NB4 (cell line): ENCODE data around the gene KCNG4.

Experiments
- DNase-seq: peaks from one replicate; pipeline ENCODE4 v3.0.0; 2010; ENCODE audit warnings: low read depth
- H3K4me3 ChIP-seq: one replicate; pipeline ENCODE4 v1.5.1; 2011; ENCODE audit warnings: mild to moderate bottlenecking, low read depth, low read length, moderate library complexity
- CTCF ChIP-seq: IDR thresholded peaks from one replicate; pipeline ENCODE4 v1.5.1; 2012; ENCODE audit warnings: low read depth, low read length
- MAX ChIP-seq: IDR thresholded peaks from 2 replicates; pipeline ENCODE4 v1.6.1; 2011; ENCODE audit warnings: low read depth, low read length
- MYC ChIP-seq: IDR thresholded peaks from 2 replicates; pipeline ENCODE4 v1.6.1; 2011; ENCODE audit warnings: low read depth, low read length
- POLR2A ChIP-seq: IDR thresholded peaks from 2 replicates; pipeline ENCODE4 v1.6.1; 2011; ENCODE audit warnings: mild to moderate bottlenecking; ENCODE audit not compliant: insufficient read length; ENCODE audit errors: extremely low read depth

Gene KCNG4

GRCh38 chr16:84275585-84276151 lies 35.9 kb upstream of the KCNG4 start:
- H3K4me3 ChIP-seq, result no peak overlapping the region
- no peak for DNase-seq
- TF ChIP-seq POLR2A (no peak), MYC (no peak), CTCF (no peak)

- no peak for TF ChIP-seq POLR2A
- TF ChIP-seq MAX, result no peak
- TF ChIP-seq CTCF, result no peak
- no peak for TF ChIP-seq MYC
- DNase-seq, result no peak
- H3K4me3 ChIP-seq, result no peak overlapping the region
Measured at GRCh38 chr16:84274515-84274914, 34.7 kb upstream of the KCNG4 start.

GRCh38 chr16:84272740-84273320 lies 33.0 kb upstream of the KCNG4 start:
- no peak for TF ChIP-seq CTCF
- no peak for TF ChIP-seq POLR2A
- TF ChIP-seq MYC, result no peak
- TF ChIP-seq MAX, result no peak

GRCh38 chr16:84271866-84272265 lies 32.1 kb upstream of the KCNG4 start:
- no peak for DNase-seq
- H3K4me3 ChIP-seq, result no peak overlapping the region
- no peak for TF ChIP-seq MAX
- TF ChIP-seq MYC, result no peak
- TF ChIP-seq CTCF, result no peak
- TF ChIP-seq POLR2A, result no peak

More at GRCh38 chr16:84272740-84273320, 33.0 kb upstream of the KCNG4 start:
- no peak overlapping the region for H3K4me3 ChIP-seq
- no peak for DNase-seq

DNA sequence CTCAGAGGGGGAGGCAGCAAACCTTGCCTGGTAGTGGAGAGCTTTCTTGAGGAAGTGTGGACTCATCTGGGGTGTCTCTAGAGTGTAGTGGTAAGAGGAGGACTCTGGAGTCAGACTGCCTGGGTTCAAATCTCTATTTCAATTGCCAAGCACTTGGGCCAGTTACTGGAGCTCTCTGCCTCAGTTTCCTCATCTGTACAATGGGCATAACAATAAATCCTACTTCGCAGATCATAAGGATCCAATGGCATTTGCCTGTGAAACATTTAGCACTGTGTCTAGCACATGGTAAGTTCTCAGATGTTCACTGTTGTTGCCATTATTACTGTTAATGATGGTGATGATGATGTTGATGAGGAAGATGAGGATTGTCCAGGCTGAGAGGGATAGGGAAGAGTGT lies 31.2 kb upstream of the KCNG4 start:
- H3K4me3 ChIP-seq, result no peak overlapping the region
- TF ChIP-seq CTCF, result no peak
- TF ChIP-seq POLR2A, result no peak
- DNase-seq, result no peak

DNA sequence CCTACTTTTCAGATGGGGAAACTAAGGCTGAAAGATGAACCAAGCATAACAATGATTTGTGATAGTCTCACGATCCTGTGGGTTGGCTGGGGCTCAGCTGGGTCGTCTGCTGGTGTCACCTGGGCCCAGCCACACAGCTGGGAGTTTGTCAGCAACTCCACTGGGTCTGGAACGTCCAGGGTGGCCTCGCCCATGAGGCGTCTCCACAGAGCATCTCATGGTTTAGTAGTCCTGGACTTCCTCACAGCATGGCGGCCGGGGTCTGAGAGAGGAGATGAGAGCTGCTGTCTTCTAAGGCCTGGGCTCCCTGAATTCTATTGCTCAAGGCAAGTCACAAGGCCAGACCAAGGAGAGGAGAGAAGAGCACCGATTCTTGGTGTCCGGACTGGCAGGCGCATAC lies 30.7 kb upstream of the KCNG4 start:
- TF ChIP-seq MYC (no peak), MAX (no peak), POLR2A (no peak), CTCF (no peak)
- DNase-seq, result no peak
- no peak overlapping the region for H3K4me3 ChIP-seq
